Fibroblast of lung (primary cell): ENCODE results near the gene LAPTM5. TPM values are rescaled to one million over a fixed set of nuclear protein-coding genes. Genes with fewer than 3 reads are reported as not detected.
"Not testable (repeated sequence)": the region's sequence is repeated elsewhere in the genome, so short reads cannot be mapped to it uniquely, and the experiment has no call there.

Experiments used
- DNase-seq, 2 donors: peaks; one replicate each; pipeline versions ENCODE4 v3.0.0 to v3.0.0-alpha.2; 2010; ENCODE audit warnings: low read depth in 2 of 2
- H2AFZ ChIP-seq: 2 replicates; pipeline ENCODE4 v1.5.1; 2012; ENCODE audit warnings: low read length, control low read depth, inconsistent platforms
- H3K27ac ChIP-seq: 2 replicates; pipeline ENCODE4 v1.5.1; 2011; ENCODE audit warnings: low read length, control low read depth; ENCODE audit not compliant: insufficient read depth
- H3K27me3 ChIP-seq: 2 replicates; pipeline ENCODE4 v1.5.1; 2011; ENCODE audit warnings: mild to moderate bottlenecking, low read length; ENCODE audit not compliant: control insufficient read depth, insufficient read depth
- H3K36me3 ChIP-seq: 2 replicates; pipeline ENCODE4 v1.5.1; 2011; ENCODE audit warnings: low read length; ENCODE audit not compliant: control insufficient read depth, insufficient read depth
- H3K4me1 ChIP-seq: 2 replicates; pipeline ENCODE4 v1.5.1; 2011; ENCODE audit warnings: low read length; ENCODE audit not compliant: control insufficient read depth, insufficient read depth; ENCODE audit errors: extremely low read depth
- H3K4me2 ChIP-seq: 2 replicates; pipeline ENCODE4 v1.5.1; 2011; ENCODE audit warnings: low read length, control low read depth; ENCODE audit not compliant: insufficient read depth; ENCODE audit errors: extremely low read depth
- H3K4me3 ChIP-seq, 4 experiments: fragments of 200-600 bp in 1 of 4; sonication (generic) in 1 of 4; replicated peaks in 1 of 4; 2 replicates each; pipeline ENCODE4 v1.5.1; 2011 to 2016; ENCODE audit warnings: low read length in 4 of 4, low read depth in 3 of 4, mild to moderate bottlenecking in 3 of 4, control low read depth in 2 of 4, inconsistent platforms in 1 of 4, mixed read lengths in 1 of 4; ENCODE audit not compliant: insufficient read depth in 1 of 4; ENCODE audit errors: control extremely low read depth in 1 of 4
- H3K79me2 ChIP-seq: 2 replicates; pipeline ENCODE4 v1.5.1; 2012; ENCODE audit warnings: mild to moderate bottlenecking, low read length, inconsistent platforms; ENCODE audit not compliant: control insufficient read depth, insufficient read depth
- H3K9ac ChIP-seq: 2 replicates; pipeline ENCODE4 v1.5.1; 2011; ENCODE audit warnings: mild to moderate bottlenecking, low read length, control low read depth; ENCODE audit not compliant: insufficient read depth
- H3K9me3 ChIP-seq: 2 replicates; pipeline ENCODE4 v1.5.1; 2012; ENCODE audit warnings: low read depth, low read length; ENCODE audit not compliant: control insufficient read depth, insufficient read depth
- H4K20me1 ChIP-seq: 2 replicates; pipeline ENCODE4 v1.5.1; 2011; ENCODE audit warnings: low read length; ENCODE audit not compliant: control insufficient read depth, insufficient read depth; ENCODE audit errors: extremely low read depth
- EZH2 ChIP-seq: IDR thresholded peaks from 2 replicates; pipeline ENCODE4 v1.5.1; 2012; ENCODE audit warnings: low read length, control low read depth, mild to moderate bottlenecking; ENCODE audit errors: missing control alignments
- polyA plus RNA-seq, 2 donors: library from polyadenylated mRNA; depleted of rRNA in 1 of 2; stranded (reverse) in 1 of 2; unstranded in 1 of 2; fragments of >200 nt; gene quantifications; 2 replicates each; pipeline ENCODE4 v1.2.1, GENCODE V29; 2011 to 2012; ENCODE audit warnings: missing spikeins in 1 of 2
- total RNA-seq: library from RNA; depleted of rRNA; stranded (reverse); fragments of >200 nt; gene quantifications from 2 replicates; pipeline ENCODE4 v1.2.1, GENCODE V29; 2014
- TF ChIP-seq, protein P1 (sequence below), 2 donors: IDR thresholded peaks in 1 of 2; conservative IDR thresholded peaks in 1 of 2; 1 replicate in 1 of 2; 2 replicates in 1 of 2; pipeline ENCODE4 v1.5.1; 2011 to 2012; ENCODE audit warnings: low read length in 2 of 2, control low read depth in 1 of 2, inconsistent platforms in 1 of 2, low read depth in 1 of 2, mild to moderate bottlenecking in 1 of 2

LAPTM5 gene
- total and polyA plus RNA-seq, 2 donors (not counting 1 experiment from before 2014, with no cell fraction given) = under 0.01 to 0.32 TPM

DNA sequence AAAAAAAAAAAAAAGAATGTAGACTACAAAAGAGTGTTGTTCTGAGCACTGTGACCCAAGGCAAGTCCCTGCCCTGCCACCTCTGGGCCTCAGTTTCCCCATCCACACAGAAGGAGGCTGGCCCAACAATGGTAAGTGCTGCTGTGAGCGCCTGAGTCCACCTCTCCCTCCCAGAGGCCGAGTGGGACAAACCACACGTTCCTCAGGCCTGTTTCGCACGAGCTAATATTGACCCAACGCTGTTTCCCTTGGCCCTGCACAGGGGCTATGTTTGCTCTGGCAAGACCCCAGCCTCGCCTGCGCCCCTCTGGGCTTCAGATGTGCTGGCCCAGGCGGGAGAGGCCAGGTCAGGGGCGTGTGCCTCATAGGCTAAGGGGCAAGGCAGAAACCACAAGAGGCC lies 12.6 kb upstream of the LAPTM5 start:
- no peaks in the 10 kb centered on the region for H3K36me3 ChIP-seq
- no peak for DNase-seq
- no peak overlapping the region for H3K4me2 ChIP-seq
- H3K27me3 ChIP-seq = no peaks in the 10 kb centered on the region
- no peaks in the 10 kb centered on the region for H3K4me1 ChIP-seq
- H3K9me3 ChIP-seq = no peaks in the 10 kb centered on the region
- TF ChIP-seq EZH2 = no peak
- TF ChIP-seq, protein P1, sequence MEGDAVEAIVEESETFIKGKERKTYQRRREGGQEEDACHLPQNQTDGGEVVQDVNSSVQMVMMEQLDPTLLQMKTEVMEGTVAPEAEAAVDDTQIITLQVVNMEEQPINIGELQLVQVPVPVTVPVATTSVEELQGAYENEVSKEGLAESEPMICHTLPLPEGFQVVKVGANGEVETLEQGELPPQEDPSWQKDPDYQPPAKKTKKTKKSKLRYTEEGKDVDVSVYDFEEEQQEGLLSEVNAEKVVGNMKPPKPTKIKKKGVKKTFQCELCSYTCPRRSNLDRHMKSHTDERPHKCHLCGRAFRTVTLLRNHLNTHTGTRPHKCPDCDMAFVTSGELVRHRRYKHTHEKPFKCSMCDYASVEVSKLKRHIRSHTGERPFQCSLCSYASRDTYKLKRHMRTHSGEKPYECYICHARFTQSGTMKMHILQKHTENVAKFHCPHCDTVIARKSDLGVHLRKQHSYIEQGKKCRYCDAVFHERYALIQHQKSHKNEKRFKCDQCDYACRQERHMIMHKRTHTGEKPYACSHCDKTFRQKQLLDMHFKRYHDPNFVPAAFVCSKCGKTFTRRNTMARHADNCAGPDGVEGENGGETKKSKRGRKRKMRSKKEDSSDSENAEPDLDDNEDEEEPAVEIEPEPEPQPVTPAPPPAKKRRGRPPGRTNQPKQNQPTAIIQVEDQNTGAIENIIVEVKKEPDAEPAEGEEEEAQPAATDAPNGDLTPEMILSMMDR (conservative IDR thresholded peaks at IDR 0.05 in 1 of 2, IDR thresholded peaks at IDR 0.05 in 1 of 2; ENCODE audit: low read depth in 1 of 2, low read length in 2 of 2) = no peak
- no peak overlapping the region for H3K4me3 ChIP-seq
- H4K20me1 ChIP-seq = no peaks in the 10 kb centered on the region
- H2AFZ ChIP-seq = no peak overlapping the region
- no peak overlapping the region for H3K27ac ChIP-seq
- H3K9ac ChIP-seq = no peak overlapping the region
- no peaks in the 10 kb centered on the region for H3K79me2 ChIP-seq

DNA sequence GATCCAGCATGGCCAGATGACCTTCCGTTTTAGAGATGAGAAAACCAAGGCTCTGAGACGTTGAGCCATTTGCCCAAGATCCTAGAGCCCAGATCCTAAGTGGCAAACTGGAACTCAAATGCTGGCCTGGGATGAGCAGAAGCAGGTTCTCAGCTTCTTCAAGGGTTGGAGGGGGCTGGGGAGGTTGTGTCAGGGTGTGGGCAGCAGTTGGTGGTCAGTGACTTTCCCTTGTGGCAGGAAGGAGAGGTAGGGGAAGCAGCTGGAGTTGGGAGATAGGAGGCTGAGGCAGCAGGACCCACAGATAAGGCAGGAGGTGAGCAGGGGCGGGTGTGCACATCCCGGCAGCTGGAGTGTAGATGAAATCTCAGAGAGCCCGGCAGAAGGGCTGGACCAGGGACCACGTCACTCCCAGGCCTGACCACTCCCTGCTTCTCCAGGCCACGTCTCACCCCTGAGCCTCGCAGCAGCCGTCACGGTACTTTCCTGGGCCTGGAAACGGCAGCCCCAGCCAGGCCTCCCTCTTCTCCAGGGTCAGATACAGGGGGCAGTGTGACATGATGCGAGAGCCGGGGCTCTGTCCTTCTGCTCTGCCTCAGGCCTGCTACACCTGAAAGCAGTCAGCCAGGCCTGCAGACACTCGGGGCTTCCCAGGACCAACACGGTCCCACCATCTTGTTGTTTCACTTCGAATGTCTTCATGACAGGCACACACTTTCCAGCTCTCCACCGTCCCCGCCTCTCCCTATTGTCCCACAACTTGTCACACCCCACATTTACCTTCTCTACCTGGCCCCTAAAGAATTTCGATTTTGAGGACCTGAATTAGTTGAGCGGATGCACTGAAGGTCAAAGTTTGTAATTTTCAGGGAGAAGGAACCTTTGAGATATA lies 11.5 kb upstream of the LAPTM5 start:
- no peak for DNase-seq

DNA sequence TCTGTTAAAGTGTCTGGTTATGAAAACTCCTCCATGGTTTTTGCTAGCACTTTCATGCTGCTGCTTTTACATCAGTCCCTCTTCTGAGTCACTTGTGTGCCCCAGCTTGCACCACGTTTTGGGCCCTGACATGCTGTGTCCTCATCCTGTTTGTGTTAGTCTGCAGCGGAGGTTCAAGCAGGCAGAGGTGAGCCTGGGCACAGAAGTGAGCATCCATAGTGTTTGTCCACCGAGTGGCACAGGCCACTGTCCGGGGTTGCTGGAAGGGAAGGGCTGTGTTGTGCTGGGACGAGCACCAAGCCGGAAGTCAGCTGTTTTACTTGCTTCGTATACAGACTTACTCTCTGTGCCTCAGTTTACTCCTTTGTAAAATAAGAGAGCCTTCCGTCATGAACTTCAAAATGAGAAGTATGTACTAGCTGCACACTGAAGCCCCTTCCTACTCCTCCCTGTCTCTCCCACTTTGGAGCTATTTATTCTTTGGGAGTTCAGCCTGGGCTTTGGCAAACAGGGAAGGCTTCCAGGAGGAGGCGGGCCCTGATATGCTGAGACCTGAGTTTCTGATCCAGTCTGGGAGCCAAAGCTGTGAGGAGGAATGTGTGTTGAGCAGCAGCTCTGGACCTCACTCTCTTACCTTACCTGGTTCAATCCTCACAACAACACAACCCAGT lies 10.7 kb upstream of the LAPTM5 start:
- H3K79me2 ChIP-seq = no peaks in the 10 kb centered on the region
- H3K4me2 ChIP-seq = no peak overlapping the region
- H3K36me3 ChIP-seq = no peaks in the 10 kb centered on the region
- no peak overlapping the region for H3K9ac ChIP-seq
- H2AFZ ChIP-seq = no peak overlapping the region
- no peaks in the 10 kb centered on the region for H4K20me1 ChIP-seq
- DNase-seq = no peak
- no peak overlapping the region for H3K27ac ChIP-seq
- H3K4me1 ChIP-seq = no peaks in the 10 kb centered on the region
- no peaks in the 10 kb centered on the region for H3K9me3 ChIP-seq
- no peak overlapping the region for H3K4me3 ChIP-seq
- H3K27me3 ChIP-seq = no peaks in the 10 kb centered on the region
- TF ChIP-seq EZH2 = no peak
- TF ChIP-seq, protein P1 (conservative IDR thresholded peaks at IDR 0.05 in 1 of 2, IDR thresholded peaks at IDR 0.05 in 1 of 2; ENCODE audit: low read depth in 1 of 2, low read length in 2 of 2) = no peak

More for the DNA sequence above, 11.5 kb upstream of the LAPTM5 start:
- no peak overlapping the region for H3K4me3 ChIP-seq
- no peak overlapping the region for H3K9ac ChIP-seq
- no peak overlapping the region for H3K27ac ChIP-seq
- H3K4me2 ChIP-seq = no peak overlapping the region
- no peak overlapping the region for H2AFZ ChIP-seq
- no peaks in the 10 kb centered on the region for H3K79me2 ChIP-seq
- no peaks in the 10 kb centered on the region for H3K4me1 ChIP-seq
- H3K9me3 ChIP-seq = no peaks in the 10 kb centered on the region
- H3K27me3 ChIP-seq = no peaks in the 10 kb centered on the region
- no peaks in the 10 kb centered on the region for H4K20me1 ChIP-seq
- H3K36me3 ChIP-seq = no peaks in the 10 kb centered on the region
- TF ChIP-seq EZH2 = no peak
- TF ChIP-seq, protein P1 (conservative IDR thresholded peaks at IDR 0.05 in 1 of 2, IDR thresholded peaks at IDR 0.05 in 1 of 2; ENCODE audit: low read depth in 1 of 2, low read length in 2 of 2) = no peak

DNA sequence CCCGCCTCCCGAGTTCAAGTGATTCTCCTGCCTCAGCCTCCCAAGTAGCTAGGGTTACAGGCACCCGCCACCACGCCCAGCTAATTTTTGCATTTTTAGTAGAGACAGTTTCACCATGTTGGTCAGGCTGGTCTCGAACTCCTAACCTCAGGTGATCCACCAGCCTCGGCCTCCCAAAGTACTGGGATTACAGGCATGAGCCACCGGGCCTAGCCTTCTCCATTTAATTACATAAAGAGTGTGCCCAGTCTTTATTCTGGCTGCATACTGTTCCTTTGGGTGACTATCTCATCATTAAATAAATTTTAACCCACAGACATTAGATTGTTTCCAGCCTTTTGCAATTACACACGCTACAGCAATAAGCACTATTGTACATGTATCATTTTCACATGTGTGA lies 9.4 kb upstream of the LAPTM5 start:
- not testable (repeated sequence) for H3K36me3 ChIP-seq, H3K4me2 ChIP-seq, H3K9me3 ChIP-seq, DNase-seq, H3K27ac ChIP-seq, H3K27me3 ChIP-seq, H4K20me1 ChIP-seq, H3K4me1 ChIP-seq, H3K9ac ChIP-seq, H2AFZ ChIP-seq, H3K4me3 ChIP-seq, H3K79me2 ChIP-seq
